A549 (cell line): ENCODE results near the gene HHLA2.

Experiments
- POLR2A ChIP-seq: IDR thresholded peaks from 2 replicates; pipeline ENCODE4 v1.6.1; 2012; ENCODE audit warnings: mild to moderate bottlenecking, low read length
- RAD21 ChIP-seq, 2 experiments: fragments of >200 bp in 1 of 2; sonication (Bioruptor Twin) in 1 of 2; formaldehyde crosslinking in 1 of 2; IDR thresholded peaks in 1 of 2; conservative IDR thresholded peaks in 1 of 2; 2 replicates in 1 of 2; 3 replicates in 1 of 2; pipeline ENCODE4 v1.6.1; 2012 to 2018; ENCODE audit warnings: inconsistent platforms in 1 of 2
- TF ChIP-seq, protein P1 (sequence below): fragments of >200 bp; sonication (Bioruptor Twin); formaldehyde crosslinking; IDR thresholded peaks from 3 replicates; pipeline ENCODE4 v1.5.1; 2016
- TF ChIP-seq, protein P2 (sequence below): fragments of 450-650 bp; IDR thresholded peaks from 2 replicates; pipeline ENCODE4 v1.6.1; 2014; ENCODE audit warnings: antibody characterized with exemption

DNA sequence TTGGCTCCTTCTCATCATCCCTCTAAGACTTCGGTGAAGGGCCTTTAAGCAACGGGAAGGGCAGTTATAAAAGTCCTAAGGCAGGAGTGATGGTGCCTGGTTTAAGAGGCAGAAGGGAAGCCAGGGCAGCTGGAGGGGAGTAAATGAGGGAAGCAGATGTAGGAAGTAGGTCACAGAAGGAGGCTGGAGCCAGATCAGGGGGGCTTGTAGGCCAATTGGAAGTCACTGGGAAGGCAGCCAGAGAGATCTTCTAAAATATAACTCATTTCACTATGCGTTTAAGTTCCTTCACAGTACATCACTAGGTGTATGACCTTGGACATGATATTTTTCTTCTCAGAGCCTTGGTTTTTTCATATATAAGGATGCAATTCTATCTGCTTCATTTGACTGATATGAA lies 119.3 kb downstream of the HHLA2 start:
- TF ChIP-seq, protein P1, sequence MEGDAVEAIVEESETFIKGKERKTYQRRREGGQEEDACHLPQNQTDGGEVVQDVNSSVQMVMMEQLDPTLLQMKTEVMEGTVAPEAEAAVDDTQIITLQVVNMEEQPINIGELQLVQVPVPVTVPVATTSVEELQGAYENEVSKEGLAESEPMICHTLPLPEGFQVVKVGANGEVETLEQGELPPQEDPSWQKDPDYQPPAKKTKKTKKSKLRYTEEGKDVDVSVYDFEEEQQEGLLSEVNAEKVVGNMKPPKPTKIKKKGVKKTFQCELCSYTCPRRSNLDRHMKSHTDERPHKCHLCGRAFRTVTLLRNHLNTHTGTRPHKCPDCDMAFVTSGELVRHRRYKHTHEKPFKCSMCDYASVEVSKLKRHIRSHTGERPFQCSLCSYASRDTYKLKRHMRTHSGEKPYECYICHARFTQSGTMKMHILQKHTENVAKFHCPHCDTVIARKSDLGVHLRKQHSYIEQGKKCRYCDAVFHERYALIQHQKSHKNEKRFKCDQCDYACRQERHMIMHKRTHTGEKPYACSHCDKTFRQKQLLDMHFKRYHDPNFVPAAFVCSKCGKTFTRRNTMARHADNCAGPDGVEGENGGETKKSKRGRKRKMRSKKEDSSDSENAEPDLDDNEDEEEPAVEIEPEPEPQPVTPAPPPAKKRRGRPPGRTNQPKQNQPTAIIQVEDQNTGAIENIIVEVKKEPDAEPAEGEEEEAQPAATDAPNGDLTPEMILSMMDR: no peak
- TF ChIP-seq, protein P2, sequence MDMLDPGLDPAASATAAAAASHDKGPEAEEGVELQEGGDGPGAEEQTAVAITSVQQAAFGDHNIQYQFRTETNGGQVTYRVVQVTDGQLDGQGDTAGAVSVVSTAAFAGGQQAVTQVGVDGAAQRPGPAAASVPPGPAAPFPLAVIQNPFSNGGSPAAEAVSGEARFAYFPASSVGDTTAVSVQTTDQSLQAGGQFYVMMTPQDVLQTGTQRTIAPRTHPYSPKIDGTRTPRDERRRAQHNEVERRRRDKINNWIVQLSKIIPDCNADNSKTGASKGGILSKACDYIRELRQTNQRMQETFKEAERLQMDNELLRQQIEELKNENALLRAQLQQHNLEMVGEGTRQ: no peak
- TF ChIP-seq POLR2A (no peak), RAD21 (conservative IDR thresholded peaks at IDR 0.05 in 1 of 2, IDR thresholded peaks at IDR 0.05 in 1 of 2) (no peak)
